Stimulated activated CD4-positive, alpha-beta T cell treated with anti-CD3 and anti-CD28 coated beads, Interleukin-15, amount 100 ng/mL, for 1 hour (primary cell): ENCODE results near the gene ENPP6.
"Not testable (repeated sequence)": the region's sequence is repeated elsewhere in the genome, so short reads cannot be mapped to it uniquely, and the experiment has no call there.

Experiments used
- DNase-seq, 2 donors: peaks; one replicate each; pipeline ENCODE4 v3.0.0-alpha.2; 2020; ENCODE audit warnings: low read depth in 1 of 2, low spot score in 1 of 2

ENPP6 gene

DNA sequence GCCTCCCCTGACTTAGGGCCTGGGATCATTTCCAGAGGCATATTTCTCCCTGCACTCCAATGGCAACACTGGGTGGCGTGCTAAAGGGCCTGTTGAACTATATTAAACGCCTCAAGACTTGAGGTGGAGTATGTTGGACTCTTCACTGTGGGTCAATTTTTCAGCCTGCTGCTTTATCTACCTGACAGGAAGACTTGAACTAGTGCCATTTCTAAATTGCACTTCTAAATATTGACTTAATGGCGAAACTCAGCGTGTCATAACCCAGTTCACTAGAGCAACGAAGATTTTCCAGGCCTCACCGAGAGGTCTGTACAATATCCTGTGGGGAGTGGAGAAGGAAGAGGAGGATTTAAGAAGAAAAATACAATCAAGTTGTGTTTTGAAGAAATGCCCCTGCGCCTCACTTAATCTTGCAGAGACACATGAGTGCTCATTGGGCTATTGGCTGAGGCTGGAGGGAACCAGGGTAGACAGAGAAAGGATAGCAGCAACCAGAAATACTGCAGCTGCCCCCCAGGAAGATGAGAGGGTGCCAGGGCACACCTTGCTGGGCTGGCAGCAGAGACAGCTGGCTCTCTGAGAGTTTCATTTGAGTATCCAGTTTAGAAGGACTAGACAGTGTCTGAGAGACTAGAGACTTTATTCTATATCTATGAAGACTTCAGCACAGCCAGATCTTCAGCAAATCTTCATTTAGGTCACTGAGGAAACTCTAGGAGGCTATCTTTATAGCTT, 67.4 kb downstream of the ENPP6 start:
- DNase-seq, result no peak

DNA sequence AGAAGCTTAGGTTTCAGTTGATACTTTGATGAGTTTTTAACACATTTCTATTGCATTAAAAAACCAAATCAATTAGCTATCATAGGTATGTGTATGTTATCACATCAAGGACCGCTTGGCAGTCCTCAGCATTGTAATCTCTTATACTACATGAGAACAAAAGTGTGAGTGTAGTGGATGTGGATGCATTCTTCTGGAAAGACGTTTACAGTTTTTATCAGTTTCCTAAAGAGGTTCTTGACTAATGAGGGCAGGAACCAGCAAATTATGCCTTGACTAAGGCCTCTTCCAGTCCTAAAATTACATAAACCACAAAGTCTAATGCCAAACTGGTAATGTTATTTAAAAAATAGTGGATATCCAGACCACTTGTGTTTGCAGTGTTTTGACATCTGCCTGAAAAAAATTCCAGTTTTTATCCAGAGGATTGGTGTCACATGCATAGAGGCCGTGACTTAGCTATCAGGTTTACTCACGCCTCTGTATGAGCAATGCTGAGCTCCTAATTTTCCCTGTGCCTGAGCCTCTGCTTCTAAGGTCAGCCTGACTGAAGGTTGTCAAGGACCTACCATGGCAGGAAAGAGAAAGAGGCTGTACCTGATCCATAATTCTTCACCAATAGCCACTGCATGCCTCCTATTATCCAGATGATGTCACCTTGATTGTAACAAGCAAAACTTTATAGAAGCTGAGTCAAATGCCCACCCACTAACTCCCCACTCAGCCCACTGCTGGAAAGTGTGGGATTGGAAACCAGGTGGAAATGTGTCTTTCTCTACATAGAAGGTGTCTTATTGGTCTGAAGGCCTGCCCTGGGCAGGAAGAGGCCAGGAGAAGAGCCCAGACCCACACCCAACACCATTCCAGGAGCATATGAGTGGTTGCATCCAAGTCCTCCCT, 68.7 kb downstream of the ENPP6 start:
- no peak for DNase-seq

GRCh38 chr4:184147858-184148737, 69.6 kb downstream of the ENPP6 start:
- no peak for DNase-seq

- DNase-seq, result no peak
Observed at GRCh38 chr4:184146951-184147350, 70.7 kb downstream of the ENPP6 start.

GRCh38 chr4:184145596-184145995, 72.1 kb downstream of the ENPP6 start:
- DNase-seq, result no peak

DNA sequence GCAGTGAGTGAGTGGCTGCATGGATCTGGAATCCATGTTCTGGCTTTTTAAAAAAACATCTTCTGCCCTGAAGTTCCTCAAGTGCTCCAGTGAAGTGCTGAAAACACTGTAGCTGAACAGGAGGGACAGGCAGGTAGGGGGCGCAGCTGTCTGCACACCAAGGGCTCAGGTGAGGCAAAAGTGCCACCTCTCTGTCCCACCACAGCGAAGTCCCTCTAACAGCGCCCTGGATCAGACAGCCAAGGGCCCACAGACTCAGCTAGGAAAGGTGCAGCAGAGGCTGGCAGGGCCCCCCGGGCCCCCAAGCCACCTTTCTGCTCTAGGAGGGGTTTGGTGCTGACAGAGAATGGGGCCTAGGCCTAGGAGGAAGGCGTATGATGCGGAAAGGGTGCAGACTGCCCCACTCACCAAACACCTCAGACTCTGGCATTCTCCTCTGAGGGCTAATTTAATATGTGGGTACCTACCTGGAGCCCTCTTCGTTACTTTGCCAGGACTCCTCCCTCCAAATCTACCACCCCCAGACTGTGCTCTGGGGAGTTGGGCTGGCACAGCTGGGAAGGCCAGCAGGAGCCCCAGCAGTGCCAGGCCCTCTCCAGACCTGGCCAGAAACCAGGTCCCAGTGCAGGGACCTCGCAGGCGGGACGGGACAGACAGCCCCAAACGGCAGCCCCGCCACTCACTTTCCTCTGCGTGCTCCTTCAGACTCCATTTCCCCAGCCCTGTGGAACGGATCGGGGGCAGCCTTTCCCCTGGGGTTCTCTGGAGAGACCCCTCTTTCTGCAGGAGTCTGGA, 73.7 kb downstream of the ENPP6 start:
- no peak for DNase-seq

- no peak for DNase-seq
Observed at GRCh38 chr4:184142121-184143000, 75.3 kb downstream of the ENPP6 start.

GRCh38 chr4:184140901-184141300, 76.8 kb downstream of the ENPP6 start:
- DNase-seq, result not testable (repeated sequence)

DNA sequence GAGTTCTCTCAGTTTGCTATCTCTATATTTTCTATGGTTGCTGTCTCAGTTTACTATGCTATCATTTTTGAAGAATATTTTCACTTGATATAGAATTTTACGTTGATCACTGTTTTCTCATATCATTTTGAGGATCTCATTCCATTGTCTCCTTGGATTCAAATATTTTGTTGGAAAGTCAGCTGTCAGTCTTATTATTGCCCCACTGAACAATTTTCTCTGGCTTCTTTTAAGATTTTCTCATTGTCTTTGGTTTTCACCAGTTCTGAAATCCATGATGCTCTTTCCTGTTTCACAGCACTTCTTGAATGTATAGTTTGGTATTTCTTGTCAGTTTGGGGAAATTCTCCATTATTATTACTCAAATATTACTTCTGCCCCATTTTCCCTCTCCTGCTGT, 81.1 kb downstream of the ENPP6 start:
- DNase-seq, result no peak

DNA sequence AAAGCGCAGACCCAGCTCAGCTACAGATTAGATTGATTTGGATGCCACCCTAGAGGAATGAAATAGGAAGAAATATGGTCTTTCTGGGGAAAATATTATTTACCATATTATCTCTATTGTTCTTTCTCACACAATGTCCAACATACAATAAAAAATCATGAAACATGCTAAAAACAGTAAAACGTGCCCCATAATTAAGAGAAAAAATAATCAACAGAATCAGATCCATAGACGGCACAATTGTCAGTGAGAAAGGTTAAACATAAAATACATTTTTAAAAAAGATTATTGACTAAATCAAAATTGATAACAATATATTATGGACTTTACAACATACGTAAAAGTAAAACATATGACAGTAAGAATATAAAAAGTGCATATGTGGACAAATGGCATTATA, 90.9 kb downstream of the ENPP6 start:
- DNase-seq, result no peak

GRCh38 chr4:184122631-184123408, 94.9 kb downstream of the ENPP6 start:
- no peak for DNase-seq

DNA sequence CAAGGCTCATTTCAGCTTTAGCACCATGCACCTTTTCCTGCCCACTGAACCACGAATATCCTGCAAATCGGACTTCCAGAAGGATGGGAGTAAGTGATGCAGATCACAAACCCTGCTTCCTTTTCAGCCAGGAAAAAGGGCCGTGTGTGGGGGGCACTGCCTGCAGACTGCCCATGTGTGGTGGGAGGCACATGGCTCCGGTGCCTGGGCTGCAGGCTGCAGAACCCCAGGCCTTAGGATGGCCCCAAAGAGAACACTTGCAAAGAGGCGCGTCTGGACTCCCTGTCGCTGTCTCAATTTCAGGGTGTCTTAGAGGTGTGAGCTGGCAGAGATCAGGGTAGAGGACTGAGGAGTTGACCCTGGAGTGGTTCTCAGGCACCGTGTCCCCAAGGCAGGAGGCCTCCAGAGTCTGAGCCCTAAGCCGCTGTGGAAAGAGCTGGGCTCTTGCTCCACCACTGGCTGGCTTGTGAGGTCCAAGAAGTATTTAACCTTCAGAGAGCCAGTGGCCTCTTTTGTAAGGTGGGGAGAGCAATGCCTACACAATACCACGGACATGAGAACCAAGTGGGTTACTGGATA, 97.0 kb downstream of the ENPP6 start:
- no peak for DNase-seq

- DNase-seq, result no peak
Observed at GRCh38 chr4:184117662-184118199, 99.9 kb downstream of the ENPP6 start.

DNA sequence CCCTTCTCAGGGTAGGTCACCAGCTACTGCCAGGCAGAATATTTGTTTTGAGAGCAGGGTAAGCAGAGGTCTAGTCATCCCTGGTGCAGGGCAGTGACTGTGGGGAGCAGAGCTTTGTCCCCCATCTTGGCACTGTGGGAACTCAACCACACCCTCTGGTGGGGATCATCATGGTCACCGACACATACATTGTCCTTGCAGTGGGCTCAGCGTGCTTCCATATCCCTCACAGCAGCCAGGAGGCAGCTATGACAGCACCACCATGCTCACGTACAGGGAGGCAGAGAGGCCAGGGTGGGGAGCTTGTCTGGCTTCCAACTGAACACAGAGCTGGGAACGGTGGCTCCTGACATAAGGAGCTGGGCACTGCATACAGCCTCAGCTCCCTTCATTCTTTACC, 102.3 kb downstream of the ENPP6 start:
- no peak for DNase-seq

GRCh38 chr4:184114431-184114830, 103.2 kb downstream of the ENPP6 start:
- no peak for DNase-seq

DNA sequence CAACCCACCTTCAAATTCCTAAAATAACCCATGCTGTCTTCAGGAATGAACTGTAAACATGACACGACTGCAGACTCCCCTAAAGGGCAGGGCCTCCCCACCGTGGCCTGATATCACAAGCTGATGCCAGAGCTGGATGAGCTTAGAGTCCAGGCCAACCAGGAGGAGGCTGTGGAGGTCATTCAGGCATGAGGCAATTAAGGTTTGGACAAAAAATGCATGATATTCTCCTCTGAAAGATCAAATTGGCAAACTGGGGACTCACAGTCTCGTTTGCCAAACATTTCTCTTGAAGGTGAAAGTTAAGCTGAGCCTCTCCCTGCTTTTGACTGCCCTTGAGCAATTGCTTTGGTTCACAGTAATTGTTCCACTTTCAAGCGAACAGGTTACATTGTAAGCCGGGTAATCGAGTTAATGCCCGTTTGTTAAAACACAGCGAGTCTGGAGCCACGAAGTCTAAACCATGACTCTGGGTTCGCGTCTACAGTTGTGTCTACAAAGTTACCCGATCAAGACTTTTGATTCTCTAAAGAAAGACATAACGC, 105.6 kb downstream of the ENPP6 start:
- DNase-seq, result no peak

DNA sequence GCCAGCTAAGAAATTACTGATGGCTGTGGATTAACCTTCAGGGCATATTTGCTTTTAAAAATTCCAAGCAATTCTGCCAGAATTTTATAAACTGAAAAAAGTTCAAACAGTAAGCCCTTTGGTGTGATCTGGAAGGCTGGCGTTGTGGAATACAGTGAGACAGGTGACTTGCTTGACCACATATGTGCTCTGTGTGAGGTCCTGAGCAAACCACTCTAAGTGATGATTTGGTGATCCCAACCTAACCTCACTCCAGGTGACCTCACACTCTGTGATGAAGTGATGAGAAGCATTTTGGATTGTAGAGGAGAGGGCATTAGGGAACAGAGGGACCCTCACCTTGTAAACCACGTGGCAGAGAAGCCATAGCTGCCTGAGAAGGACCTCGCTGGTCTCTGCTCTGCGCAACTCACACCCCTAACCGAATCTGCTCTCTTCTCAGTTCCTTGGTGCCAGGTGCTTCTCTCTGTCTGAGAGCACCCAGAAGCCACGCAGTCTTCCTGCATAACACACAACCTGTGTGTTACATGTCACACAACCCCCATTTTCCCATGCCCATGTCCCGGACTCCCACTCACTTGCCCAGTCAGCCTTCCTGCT, 106.3 kb downstream of the ENPP6 start:
- DNase-seq, result no peak
